8988T (cell line): ENCODE data around the gene CRYBB3.
A peak's percentile ranks its signal among the peaks of the same experiment; 100 is the strongest.
"Not testable (repeated sequence)": the region's sequence is repeated elsewhere in the genome, so short reads cannot be mapped to it uniquely, and the experiment has no call there.

Source experiments
- DNase-seq: peaks from one replicate; pipeline ENCODE4 v3.0.0; 2011

CRYBB3 gene

DNA sequence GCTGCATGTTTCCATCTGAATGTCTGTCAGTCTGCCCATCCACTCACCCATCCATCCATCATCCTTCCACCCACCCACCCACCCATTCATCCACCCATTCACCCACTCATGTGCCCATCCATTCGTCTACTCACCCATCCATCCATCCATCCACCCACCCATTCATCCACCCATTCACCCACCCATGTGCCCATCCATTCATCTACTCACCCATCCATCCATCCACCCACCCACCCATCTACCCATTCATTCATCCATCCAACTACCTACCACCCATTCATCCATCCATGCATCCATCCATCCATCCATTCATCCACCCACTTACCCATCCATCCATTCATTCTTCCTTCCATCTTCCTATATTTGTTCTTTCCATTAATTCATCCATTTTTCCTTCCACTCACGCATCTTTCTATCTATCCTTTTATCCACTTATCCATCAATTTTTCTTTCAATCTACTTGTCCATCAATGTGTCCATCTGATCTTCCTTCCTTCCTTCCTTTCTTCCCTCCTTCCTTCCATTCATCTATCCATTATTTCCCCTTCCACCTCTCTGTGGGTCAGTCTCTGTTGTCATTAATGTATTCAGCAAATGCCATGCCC is 8.0 kb downstream of the CRYBB3 start:
- no peak for DNase-seq

DNA sequence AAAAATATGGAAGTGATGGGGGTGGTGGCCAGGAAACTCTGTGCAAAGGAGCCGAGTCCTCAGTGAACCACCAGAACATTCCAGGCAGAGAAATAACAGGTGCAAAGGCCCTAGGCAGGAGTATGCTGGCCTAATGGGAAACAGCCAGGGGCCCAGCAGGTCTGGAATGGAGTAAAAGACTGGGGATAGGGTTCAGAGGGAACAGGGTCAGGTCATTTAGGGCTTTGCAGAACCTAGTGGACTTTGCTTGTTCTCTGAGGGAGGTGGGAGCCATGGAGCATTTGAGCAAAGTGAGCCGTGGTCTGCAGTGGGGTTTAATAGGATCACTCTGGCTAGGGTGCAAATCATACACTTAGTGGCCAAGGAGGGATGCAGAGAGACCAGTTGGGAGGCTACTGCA is 8.7 kb downstream of the CRYBB3 start:
- no peak for DNase-seq

DNA sequence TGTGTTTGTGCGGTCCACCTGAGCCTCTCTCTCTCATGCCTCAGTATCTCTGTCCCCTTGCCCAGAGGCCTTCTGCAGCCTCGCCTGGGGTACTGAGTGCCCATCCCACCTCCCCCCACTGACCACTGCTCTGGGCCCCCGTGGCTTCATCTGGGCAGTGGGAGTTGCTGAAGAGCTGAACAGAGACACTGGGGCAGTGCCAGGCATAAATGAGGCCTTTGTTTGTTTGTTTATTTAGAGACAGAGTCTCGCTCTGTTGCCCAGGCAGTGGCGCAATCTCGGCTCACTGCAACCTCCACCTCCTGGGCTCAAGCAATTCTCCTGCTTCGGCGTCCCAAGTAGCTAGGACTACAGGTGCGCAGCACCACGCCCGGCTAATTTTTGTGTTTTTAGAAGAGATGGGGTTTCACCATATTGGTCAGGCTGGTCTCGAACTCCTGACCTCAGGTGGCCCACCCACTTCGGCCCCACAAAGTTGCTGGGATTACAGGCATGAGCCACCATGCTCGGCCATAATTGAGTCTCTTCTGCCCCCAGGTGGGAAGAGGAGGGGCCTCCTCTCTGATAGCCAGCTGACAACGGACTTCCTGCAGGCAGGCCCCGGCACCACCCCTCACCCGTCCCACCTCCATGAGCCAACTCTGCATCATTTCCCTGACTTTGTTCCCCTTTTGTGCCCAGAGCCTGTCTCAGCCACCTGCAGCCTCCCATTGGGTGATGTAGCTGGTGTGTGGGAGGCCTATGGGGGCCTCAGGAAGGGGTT is 9.3 kb downstream of the CRYBB3 start:
- DNase-seq, result no peak

DNA sequence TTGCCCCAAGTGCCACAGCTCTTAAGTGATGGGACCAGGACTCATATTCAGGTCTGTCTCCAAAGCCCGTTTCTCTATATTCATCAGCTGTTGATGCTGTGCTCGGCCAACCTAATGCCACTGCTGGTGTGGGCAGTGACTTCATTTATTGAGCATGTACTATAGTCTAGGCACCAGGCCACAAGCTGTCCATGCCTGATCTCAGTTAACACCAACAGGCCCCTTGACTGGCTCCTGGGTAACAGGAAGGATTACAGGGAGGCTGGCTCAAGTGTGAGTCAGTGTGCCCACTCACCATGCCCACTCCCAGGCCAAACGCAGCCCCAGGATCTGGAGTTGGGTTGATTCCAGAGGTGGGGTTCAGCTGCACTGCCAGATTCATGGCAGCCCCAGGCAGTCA is 11.1 kb downstream of the CRYBB3 start:
- no peak for DNase-seq

DNA sequence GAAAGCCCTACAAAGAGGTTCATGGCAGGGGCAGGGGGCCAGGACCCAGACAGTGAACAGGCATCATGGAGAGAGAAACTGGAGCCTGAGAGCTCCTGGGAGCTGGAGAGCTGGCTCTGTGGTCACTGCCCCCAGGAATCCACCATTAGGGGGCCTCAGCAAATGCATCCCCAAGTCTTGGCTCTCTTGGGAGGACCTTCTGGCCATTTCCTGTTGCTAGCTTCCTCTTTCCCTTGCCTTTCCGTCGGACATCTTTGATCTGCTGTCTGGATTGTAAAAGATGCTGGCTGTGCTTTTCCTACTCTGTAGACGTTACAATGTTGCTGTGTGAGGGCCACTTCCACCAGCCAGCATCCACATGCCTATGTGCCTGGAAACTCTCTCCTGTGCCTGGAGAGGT is 12.7 kb downstream of the CRYBB3 start:
- no peak for DNase-seq

DNA sequence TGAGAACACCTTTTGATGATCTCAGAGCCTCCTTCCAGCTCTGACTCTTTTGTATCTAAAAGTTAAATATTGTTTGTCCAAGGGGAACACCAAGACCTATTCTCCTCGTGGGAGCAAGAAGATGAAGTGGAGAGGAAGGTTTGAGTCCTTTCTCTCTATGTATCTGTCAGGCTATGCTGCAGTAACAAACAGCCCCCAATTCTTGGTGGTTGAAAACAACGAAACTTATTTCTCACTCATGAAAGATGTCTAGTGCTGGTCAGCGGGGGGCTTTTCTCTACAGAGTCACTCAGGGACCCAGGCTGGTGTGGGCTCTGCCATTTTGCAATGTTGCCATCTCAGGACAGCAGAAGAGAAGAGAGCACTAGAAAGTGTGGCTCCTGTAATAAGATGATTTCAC is 13.6 kb downstream of the CRYBB3 start:
- no peak for DNase-seq

DNA sequence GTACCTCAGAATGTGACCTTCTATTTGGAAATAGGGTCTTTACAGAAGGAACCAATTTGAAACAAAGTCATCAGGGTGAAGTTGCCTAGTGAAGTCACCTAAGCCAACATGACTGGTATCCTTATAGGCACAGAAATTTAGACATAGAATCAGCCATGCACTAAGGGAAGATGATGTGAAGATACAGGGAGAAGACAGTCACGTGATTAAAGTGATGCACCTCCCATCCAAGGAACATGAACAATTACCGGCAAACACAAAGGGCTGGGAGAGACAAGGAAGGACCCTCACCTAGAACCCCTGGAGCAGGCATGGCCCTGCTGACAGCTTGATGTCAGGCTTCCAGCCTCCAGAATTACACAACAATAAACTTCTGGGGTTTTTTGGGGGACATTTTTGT is 16.6 kb downstream of the CRYBB3 start:
- no peak for DNase-seq

DNA sequence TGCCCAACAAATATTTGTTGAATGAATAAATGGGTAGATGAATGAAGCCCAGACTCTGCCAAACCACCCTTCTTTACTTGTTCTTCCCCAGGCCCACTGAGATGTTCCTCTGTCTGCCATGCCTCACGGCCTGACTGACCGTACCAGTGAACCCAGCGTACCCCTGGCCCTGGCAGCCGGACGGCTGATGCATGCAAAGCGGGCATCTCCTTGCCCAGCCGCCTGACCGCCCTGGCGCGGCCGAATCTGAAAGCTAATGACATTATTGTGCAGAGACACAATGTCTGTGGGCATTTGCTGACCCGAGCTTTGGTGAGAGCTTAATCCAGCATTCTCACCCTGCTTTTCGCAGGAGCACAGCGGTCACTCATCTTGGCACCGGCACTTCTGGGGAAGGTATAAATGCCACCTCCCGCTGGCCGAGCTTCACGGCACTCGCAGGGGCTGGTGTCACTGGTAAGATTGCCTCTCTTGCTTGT is 19.6 kb downstream of the CRYBB3 start, which contains the start of gene CRYBB2:
Gene CRYBB2, plus strand, starts transcription at position 429 of the 479 bp plus-strand sequence. CDS start 1,791 bp downstream, outside the sequence.
- no peak for DNase-seq

DNA sequence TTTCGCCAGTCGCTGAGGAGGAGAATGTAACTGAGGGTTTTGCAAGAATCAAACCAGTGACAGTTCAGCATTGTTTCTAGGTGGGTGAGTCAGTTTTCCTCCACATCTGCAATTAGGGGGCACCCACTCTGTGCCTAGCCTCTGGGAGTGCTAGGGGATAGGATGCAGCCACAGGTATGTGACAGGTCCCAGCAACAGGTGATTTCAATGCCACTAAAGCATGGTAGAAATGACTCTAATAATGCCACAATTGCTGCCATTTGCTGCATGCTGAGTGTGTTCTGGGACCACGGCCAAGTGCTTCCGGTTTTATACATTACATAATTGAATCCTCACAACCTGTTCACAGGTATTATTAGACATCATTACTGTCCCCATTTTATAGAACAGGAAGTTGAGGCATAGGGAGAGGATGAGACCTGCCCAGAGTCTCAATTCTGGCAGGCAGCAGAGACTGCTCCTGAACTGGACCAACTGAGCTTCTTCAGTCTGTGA is 20.3 kb downstream of the CRYBB3 start:
- DNase-seq, result no peak

DNA sequence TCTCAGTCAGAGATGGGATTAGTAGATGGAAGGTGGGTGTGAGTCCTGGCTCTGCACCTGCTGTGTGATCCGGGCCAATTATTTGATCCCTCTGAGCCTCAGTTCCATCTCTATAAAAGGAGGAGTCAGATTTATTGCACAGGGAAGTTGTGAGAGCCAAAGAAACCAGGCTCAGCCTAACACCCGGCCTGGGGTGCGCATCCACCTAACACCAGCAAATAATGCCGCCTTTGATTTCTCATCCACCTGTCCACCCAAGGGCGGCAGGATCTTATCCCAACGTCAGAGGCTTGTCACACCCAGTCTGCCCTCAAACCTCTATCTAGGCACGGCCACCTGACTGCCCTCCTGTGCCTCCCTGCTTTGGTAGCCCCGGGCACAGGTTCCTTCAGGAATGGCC is 22.1 kb downstream of the CRYBB3 start:
- no peak for DNase-seq

DNA sequence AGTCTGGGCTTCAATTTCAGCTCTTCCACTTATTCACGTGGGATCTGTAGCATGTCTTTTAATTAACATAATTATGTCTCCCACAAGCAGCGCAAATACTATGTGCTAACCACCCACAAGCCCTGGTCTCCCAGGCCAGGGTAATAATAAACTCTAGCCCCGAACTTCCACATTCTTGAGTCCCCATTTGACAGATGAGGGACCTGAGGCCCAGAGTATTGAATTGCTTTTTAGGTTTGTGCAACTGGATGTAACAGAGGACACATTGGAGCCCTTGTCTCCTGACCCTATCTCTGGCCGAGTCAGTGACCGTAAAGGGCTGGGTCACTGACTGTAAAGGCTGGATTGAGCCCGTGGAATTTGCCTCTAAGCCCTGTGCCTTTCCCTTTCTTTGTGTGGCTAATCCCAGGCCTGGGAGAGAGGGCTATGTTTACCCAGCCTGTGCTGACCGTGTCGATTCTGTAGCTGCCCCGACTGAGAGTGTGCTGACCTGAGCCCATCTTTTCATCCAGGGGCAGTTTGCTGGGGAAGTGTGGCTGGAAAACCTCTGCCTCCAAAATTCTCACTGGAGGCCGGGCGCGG is 23.7 kb downstream of the CRYBB3 start:
- DNase-seq, result no peak

DNA sequence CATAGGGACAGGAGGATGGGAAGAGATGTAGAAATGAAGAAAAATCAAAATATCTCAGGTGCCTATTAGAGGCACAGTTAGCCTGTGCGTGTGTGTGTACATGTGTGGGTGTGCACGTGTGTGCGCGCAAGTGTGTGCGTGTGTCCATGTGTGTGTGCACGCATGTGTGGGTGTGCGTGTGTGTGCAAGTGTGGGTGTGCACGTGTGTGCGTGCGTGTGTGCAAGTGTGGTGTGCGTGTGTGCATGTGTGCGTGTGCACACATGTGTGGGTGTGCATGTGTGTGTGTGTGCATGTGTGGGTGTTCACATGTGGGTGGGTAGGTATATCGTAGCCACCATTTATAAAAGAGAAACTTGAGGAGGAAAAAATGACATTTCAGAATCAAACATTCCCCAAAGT is 29.2 kb downstream of the CRYBB3 start:
- DNase-seq, result no peak

DNA sequence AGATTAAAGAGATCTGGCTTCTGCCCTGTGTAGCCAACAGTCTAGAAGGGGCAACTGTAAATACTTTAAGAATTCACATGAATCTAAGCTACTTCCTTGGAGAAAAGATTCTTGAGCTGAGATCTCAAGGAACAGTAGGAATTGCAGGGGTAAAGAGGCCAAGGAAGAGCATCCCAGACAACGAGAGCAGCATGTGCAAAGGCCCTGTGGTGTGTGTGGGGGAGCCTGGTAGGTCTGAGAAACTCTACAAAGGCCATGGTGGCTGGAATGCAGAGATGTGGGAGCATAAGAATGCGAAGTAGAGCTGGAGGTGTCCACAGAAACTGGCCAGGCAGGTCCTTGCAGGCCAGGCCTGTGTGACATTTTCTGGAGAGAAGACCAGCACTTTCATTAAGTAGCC is 31.1 kb downstream of the CRYBB3 start:
- not testable (repeated sequence) for DNase-seq

DNA sequence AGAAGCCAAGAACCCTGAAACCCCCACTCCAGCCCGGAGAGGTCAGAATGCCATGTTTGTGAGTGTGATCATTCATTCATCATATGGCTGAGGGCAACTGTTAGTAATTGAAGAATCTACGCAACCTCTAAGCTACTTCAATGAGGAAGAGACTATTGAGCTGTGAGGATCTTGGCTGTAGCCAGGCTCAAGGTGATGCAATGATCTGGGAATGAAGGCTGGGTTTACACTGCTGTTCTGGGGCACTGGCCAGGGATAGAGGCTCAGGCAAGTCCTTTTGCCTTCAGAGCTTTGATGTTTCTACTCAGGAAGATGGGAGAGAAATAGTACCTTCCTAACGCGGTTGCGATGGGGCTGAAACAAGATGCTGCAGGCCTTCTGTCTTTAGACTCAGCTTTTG is 32.6 kb downstream of the CRYBB3 start:
- DNase-seq, result no peak

DNA sequence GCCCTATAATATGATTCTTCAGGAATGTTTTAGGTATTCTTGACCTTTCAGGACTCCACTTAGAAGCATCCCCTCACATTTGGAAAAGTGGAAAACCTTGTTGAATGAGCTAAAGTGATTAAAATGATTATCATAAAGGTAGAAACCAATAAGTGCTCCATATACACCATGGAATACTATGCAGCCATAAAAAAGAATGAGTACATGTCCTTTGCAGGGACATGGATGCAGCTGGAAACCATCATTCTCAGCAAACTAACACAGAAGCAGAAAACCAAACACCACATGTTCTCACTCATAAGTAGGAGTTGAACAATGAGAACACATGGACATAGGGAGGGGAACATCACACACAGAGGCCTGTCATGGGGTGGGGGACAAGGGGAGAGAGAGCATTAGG is 34.0 kb downstream of the CRYBB3 start:
- not testable (repeated sequence) for DNase-seq

DNA sequence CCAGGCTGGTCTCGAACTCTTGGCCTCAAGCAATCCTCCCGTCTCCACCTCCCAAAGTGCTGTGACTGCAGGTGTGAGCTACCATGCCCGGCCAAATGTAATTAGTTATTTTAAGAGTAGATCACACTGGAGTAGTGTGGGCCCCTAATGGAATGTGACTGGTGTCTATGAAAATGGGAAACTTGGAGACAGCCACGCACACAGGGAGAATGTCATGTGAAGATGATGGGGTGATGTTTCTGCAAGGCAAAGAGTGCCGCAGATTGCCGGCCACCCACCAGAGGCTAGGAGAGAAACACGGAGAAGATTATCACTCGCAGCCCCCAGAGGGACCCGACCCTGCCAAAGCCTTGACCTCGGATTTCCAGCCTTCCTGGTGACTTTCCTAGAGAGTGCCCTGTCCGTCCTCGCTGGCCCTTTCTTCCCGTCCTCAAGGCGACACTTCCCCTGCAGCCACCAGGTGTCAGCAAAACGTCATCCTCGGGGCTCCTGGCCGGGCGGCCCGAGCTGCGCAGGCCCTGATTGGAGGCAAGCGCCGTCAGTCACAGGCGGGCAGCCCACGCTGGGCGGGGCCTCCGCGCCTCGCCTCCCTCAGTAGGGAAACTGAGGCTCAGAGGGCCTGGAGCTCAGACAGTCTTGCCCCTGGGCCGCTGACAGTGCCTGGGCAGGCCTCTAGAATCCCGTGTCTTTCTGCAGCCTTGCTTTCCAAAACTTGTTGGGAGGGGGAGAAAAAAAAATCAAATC is 36.1 kb downstream of the CRYBB3 start:
- DNase-seq, result peak; percentile 97

DNA sequence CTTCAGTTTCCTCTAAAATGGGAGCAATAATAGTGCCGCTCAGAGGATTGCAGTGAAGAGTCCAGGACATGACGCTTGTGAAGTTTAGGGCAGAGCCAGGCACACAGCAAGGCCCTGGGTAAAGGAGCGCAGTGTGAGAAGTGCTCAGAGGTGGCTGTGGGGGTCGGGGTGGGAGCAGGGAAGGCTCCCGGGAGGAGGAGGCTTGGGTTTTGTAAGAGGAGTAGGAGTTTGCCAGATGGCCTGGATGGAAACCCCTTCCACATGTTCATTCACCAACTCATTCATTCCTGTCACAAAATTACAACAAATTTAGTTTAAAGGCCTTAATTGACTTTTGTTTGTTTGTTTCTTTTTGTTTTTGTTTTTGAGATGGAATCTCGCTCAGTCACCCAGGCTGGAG is 36.8 kb downstream of the CRYBB3 start:
- no peak for DNase-seq

DNA sequence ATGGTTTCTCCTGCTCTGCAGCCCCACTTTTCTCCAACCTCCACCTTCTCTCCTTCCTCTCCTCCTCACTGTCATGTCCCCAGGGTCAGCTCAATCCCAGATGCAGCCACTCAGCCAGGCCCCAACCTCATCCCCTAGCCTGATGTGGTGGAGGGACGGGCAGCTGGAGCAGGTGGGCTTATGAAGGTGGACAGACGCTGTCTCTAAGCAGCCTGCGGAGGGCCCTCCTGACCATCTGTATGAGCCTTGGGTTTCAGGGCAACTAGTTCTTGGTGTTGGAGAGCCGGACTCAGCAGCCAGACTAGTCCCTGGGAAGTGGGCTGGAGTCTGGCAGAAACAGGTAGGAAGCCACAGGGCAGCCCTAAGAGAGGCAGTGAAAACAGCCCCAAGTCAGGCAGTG is 37.8 kb downstream of the CRYBB3 start:
- no peak for DNase-seq

DNA sequence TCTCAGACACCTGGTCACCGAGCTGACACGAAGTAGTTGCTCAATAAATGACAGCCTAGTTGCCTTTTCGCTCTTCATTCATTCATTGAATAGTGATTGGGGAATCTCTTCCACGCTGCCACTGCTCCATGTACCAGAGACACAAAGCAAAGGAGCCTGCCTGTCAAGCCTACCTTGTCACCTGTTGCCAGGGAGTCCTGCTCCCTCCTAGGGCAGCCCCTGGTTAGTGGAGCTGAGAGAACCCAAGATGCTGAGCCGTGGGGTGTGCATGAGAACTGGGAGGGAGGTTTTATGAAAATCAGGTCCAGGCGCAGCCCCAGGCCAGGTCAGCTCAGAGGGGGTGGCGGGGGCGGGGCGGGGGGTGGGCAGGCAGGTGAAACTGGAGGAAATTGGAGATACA is 38.4 kb downstream of the CRYBB3 start:
- DNase-seq, result not testable (repeated sequence)

DNA sequence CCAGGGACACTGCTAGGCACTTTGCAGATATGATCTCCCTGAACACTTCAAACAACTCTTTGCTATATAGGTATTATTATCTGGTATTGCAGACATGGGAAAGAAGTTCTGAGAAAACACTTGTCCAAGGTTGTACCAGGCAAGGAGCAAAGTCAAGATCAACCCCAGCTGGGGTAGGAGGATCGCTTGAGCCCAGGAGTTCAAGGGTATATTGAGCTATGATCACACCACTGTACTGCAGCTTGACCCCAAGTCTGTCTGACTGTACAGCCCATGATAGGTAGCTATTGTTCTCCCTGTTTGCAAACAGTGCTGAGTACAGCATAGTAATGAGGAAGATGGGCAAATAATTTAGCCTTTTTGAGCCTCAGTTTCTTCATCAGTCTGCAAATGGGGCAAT is 55.5 kb downstream of the CRYBB3 start:
- DNase-seq, result not testable (repeated sequence)
